NCI-H1436 treated with DMSO at 0.1 percent for 48 hours (cell line): ENCODE results near the gene CCIN.
"Not testable (repeated sequence)": the region's sequence is repeated elsewhere in the genome, so short reads cannot be mapped to it uniquely, and the experiment has no call there.

Experiments used
- DNase-seq: peaks from one replicate; lab custom pipeline; 2025; lab: John Stamatoyannopoulos, UW

Gene CCIN

DNA sequence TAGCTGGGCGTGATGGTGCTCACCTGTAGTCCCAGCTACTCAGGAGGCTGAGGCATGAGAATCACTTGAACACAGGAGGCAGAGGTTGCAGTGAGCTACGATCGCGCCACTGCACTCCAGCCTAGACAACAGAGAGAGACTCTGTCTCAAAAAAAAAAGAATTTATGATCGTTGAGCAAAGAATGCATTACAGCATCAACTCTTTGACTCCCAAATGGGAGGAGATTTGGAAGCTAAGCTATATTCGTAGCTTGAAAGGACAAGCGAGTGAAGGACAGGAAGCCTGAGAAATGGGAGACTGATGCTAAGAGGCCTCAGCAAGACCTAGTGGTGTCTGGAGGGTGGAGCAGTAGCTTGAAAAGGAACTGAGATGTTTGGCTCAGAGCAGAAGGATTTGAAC lies 10.3 kb upstream of the CCIN start:
- DNase-seq: no peak

DNA sequence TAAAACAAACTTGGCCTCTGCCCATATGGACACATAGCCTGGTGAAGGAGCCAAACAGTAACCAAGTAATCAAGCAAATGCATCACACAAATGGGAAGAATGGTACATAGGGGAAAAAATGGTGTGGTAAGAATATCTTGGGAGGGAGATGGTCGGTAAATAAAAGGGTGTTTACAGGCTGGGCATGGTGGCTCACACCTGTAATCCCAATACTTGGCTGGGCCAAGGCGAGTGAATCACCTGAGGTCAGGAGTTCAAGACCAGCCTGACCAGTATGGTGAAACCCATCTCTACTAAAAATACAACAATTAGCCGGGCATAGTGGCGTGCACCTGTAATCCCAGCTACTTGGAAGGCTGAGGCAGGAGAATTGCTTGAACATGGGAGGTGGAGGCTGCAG lies 9.7 kb upstream of the CCIN start:
- DNase-seq: not testable (repeated sequence)

- not testable (repeated sequence) for DNase-seq
These were observed 9.1 kb upstream of the CCIN start for GRCh38 chr9:36160126-36160525.

GRCh38 chr9:36161187-36161586 lies 8.0 kb upstream of the CCIN start:
- no peak for DNase-seq

DNA sequence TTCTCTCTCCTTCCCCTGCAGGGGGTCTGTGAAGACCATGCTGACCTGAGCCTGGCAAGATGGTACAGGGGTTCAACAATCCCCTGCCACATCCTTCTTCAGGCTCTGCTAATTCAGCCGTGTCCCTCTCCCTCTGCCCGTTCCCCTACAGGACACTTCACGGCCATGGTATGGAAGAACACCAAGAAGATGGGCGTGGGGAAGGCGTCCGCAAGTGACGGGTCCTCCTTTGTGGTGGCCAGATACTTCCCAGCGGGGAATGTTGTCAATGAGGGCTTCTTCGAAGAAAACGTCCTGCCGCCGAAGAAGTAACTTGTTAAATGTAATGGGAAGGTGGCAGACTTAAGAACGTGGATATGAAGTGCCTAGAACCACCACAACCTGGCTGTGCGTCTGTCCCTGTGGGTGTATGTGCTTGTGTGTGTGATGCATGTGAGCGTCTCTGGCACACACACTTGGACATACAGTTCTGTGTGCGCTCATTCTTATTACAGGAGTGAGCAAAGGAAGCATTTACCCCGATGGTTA lies 6.9 kb upstream of the CCIN start:
- DNase-seq: no peak

DNA sequence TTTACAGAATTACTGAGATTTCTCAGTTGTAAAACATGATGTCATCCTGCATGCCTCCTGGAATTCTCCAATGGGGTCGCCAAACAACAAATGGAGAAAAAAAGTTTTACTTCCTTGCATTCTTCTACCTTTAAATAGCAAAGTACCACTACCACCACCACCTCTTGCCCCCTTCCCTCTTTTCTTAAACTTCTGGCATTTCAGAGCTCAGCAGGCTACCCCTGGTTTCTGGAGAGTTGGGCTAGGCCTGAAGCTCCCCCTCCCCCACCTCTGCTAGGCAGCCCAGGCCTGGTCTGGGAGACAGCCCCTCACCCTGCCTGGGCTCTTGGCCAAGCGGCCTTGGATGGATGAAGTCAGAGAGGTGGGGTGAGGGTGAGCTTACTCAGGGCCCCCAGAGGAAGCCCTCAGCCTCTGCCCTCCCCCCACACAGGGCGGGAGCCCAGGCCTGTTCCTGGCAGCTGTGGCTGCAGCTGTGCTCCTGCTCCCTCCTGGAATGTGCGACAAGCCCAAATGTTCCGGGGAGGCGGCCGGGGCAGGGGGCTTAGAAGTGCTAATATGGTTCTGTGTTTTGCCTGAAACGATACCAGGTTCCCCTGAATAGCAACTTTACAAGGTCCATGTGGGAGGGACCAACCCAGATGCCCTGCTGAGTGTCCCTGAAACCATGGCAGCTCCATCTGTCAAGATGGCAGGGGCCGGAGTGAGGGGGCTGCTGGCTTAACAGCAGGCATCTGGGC lies 6.0 kb upstream of the CCIN start:
- DNase-seq: no peak

DNA sequence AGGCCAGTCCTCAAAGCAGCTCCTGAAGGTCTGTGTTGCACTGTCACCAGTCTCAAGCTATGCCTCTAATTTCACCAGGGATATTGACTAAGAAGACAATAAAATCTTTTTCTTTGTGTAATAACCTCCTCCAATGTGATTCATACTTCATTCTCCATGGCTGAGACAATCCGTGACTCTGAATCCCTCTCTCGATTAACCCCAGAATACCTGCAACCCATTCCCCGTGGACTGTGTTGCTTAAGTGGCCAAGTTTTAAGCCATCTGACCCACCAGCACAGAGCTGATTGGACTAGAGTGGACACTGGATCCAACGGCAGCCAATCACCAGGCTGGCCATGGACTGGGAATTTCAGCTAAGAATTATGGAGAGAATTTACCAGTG lies 5.4 kb upstream of the CCIN start:
- no peak for DNase-seq

GRCh38 chr9:36164372-36164771 lies 4.8 kb upstream of the CCIN start:
- DNase-seq: no peak

DNA sequence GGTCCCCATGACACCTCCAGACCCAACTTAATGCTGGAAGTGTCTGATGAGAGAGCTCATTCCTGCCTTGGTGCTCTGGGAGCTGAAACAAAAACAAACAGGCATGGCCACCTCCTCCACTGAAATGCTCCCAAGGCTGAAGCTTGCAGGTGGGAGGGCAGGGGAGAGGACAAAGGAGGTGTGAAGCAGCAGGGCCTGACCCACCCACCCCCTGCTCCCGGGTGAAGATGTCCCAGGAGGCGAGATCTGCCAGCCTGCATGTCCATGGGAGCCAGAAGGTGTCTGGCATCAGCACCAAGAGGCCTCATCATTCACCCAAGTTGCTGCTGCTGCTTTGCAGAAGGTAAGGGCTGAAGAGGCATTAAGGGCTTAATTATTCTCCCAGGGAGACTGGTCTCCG lies 4.2 kb upstream of the CCIN start:
- DNase-seq: no peak

GRCh38 chr9:36165826-36166167 lies 3.4 kb upstream of the CCIN start:
- no peak for DNase-seq

DNA sequence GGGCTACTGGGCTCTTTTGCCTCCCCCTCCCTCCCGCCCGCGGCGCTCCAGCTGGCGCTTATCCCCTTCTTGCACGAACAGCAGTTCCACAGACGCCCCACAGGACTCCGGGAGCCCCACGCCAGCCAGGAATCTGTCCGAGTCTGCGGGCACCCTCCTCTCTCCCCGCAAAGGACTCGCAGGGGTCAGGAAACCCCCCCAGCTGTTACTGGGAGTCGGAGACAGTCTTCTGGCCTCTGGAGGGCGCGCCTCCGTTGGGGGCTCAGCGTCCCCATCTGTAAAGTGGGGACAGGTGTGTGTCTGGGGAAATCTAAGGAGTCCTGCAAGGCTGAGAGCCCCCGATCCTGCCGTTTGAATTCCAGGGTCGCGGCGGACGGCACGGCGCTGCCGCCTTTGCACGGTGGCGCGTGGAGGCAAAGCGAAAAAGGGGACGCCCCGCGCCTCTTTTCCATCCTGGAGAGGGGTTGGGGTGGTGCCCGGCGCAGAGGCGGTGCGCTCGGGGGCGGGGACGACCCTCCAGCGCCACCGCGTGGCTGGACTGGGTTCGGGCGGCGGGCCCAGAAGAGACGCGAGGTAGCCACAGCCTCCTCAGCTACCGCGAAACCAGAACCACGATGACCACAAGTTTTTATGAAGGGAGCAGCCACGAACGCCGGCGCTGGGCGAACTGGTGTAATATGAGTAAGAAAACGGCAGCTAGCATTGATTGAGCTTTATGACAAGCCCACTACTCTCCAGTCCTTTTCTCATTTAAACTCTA lies 2.8 kb upstream of the CCIN start:
- peak; percentile 6 for DNase-seq

DNA sequence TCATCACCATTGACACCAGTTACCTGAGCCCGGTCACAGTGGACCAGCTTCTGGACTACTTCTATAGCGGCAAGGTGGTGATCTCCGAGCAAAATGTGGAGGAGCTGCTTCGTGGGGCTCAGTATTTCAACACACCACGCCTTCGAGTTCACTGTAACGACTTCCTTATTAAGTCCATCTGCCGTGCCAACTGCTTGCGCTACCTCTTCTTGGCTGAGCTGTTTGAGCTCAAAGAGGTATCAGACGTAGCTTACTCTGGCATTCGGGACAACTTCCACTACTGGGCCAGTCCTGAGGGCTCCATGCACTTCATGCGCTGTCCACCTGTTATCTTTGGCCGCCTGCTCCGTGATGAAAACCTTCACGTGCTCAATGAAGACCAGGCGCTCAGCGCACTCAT lies 520 bp downstream of the CCIN start:
- no peak for DNase-seq

DNA sequence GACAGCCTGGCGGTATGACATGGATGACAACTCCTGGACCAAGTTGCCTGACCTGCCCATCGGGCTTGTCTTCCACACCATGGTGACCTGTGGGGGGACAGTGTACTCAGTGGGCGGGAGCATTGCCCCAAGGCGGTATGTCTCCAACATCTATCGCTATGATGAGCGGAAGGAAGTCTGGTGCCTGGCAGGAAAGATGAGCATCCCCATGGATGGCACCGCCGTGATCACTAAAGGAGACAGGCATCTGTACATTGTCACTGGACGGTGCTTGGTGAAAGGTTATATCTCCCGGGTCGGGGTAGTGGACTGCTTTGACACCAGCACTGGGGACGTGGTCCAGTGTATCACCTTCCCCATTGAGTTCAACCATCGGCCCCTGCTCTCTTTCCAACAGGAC lies 1.3 kb downstream of the CCIN start:
- DNase-seq: no peak

GRCh38 chr9:36173861-36174260 lies 4.7 kb downstream of the CCIN start:
- DNase-seq: no peak

- no peak for DNase-seq
These were observed 5.1 kb downstream of the CCIN start for GRCh38 chr9:36174271-36174670.

DNA sequence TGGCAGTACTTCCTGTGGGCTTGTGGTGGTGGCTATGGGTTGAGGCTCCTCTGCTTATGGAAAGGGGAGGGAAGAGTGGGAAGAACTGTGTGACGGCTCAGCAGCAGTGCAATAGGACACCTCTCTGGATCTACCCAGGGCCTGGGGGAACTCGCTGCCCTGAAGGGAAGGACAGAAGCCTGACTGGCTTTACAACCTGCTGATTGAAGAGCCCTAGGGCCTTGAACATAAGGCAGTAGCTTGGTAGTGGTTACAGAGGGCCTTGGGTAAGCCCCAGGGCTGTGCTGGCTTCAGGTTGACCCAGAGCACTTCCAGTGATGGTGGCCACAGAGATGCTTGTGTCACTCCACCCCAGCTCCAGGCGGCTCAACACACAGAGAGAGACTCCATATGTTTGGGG lies 5.5 kb downstream of the CCIN start:
- no peak for DNase-seq

GRCh38 chr9:36175209-36175608 lies 6.0 kb downstream of the CCIN start:
- not testable (repeated sequence) for DNase-seq

DNA sequence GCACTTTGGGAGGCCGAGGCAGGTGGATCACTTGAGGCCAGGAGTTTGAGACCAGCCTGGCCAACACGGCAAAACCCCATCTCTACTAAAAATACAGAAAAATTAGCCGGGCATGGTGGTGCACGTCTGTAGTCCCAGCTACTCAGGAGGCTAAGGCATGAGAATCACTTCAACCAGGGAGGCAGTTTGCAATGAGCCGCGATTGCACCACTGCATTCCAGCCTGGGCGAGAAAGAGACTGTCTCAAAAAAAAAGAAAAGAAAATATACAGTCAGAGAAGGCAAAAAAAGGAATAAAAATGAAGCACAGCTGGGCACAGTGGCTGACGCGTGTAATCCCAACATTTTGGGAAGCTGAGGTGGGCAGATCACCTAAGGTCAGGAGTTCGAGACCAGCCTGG lies 7.3 kb downstream of the CCIN start:
- not testable (repeated sequence) for DNase-seq

DNA sequence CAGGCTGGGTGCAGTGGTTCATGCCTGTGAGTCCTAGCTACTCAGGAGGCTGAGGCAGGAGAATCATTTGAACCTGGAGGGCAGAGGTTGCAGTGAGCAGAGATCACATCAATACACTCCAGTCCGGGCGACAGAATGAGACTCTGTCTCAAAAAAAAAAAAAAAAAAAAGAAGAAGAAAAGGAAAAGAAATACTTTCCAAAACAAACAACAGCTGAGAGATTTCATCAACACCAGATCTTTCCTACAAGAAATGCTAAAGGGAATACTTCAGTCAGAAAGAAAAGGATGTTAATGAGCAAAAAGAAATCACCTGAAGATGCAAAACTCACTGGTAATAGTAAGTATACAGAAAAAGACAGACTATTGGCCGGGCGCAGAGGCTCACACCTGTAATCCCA lies 8.4 kb downstream of the CCIN start:
- DNase-seq: no peak

- DNase-seq: not testable (repeated sequence)
These were observed 11.1 kb downstream of the CCIN start for GRCh38 chr9:36180243-36180642.

DNA sequence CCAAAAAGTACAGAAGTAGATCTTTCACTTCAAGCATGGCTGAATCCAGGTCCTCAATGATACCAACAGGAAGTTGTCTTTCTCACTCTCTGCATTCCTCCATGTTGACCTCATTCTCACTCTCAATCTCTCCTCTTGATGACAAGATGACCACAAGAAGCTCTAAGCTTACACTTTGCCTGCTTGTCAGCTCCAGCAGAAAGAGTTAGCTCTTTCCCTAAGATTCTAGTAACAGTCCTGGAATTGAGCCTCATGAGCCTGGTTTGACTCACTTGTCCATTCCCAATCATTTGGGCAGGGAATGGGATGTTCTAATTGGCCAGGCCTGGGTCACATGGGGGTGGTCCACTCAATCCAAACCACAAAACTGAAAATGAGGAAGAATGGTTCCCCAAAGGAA lies 18.2 kb downstream of the CCIN start:
- DNase-seq: no peak

DNA sequence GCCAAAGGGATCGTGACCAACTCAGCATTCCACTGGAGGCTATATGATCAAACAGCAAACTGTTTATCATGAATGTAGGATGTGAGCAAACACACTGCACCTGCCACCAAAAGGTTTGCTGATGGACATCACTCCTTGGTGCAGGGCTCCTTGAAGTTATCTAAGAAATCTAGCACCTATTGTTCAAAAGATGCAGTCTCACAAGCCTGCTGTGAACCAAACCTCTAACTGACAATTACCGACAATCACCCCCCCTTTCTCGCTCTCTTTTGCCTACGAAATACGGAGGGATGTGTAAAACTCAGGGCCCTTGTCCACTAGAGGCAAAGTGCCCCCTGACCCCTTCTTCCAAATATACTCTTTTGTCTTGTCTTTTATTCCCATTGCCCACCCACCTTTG lies 19.0 kb downstream of the CCIN start:
- no peak for DNase-seq

GRCh38 chr9:36189976-36190375 lies 20.8 kb downstream of the CCIN start:
- no peak for DNase-seq
